Muscle of arm (tissue), 12 donors: ENCODE measurements around the gene STEEP1. TPM values are rescaled to one million over a fixed set of nuclear protein-coding genes. Genes with fewer than 3 reads are reported as not detected.

Experiments used
- DNase-seq: peaks from one replicate; pipeline ENCODE4 v3.0.0-alpha.2; 2013
- polyA plus RNA-seq, 12 donors: library from polyadenylated mRNA; unstranded; fragments of 120-200 nt; gene quantifications; one replicate each; pipeline ENCODE4 v1.2.1, GENCODE V29; 2013; ENCODE audit not compliant: insufficient read length in 12 of 12

The STEEP1 gene
- polyA plus RNA-seq, 12 donors: 7.1 to 22.5 (median 17.8) TPM; not detected in 1

DNA sequence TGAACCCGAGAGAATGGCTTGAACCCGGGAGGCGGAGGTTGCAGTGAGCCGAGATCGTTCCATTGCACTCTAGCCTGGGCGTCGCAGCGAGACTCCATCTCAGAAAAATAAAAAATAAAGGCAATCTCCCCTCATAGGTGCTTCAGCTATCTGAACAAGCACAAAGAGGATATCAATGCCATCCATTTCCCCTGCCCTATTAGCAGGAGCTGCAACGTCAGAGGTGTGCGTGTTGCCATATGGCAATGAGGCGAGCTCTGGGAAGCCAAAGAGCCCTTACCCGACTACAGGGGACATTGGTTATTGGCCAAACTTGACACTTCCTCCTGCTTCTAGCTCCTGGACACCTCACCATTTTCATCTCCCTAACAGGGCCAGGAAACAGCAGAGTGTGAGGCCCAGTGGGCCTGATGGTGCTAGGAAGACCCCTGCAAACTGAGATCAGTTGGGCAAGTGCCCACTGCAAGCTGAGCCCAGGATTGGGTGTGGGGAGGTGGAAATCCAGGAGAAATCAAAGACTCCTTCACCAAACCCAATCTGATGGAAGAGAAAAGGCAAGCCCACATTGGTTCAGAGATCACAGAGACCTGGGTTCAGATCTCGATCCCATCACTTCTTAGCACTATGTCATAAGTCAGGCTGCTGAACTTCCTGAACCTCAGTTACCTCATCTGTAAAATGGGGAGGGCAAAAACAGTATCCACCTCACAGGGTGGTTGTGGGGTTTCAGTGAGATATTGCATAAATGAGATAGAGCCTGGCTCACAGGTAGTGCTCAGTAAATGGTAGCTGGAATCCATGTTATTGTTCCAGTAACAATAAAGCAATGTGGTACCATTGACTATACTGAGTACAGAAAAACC is 75.8 kb downstream of the STEEP1 start:
- no peak for DNase-seq

DNA sequence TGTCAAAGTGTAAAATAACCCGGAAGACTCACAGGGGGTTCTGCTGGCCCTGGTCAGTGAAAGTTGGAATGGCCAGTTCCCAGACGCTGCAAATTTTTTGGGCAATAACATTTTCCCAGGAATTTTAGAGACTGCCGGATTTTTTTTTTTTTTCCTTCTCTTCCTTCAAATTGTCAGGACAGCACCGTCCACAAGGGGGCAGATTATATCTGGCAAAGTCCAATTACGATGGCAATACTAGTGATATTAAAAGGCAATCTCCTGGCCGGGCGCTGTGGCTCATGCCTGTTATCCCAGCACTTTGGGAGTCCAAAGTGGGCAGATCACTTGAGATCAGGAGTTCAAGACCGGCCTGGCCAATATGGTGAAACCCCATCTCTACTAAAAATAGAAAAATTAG is 76.5 kb downstream of the STEEP1 start:
- DNase-seq: no peak

Other genes starting within 250 kb of the STEEP1 start
- gene SLC25A43, start 166.1 kb downstream of the STEEP1 start, polyA plus RNA-seq: 10 to 100 TPM in 1 of 12 donors, 1 to 10 TPM in 10, not detected in 1; 4.2 to 12.8 (median 8.1) TPM
- 100 to 1,000 TPM in 11 of 12 donors, not detected in 1; 120 to 193 (median 153) TPM for gene SLC25A5, start 97.0 kb downstream of the STEEP1 start, polyA plus RNA-seq
- 10 to 100 TPM in 11 of 12 donors, not detected in 1; 55.7 to 98.6 (median 69.7) TPM for gene UBE2A, start 9.2 kb upstream of the STEEP1 start, polyA plus RNA-seq
- 10 to 100 TPM in 1 of 12 donors, 1 to 10 TPM in 10, not detected in 1; 5.4 to 10.1 (median 7.4) TPM for gene NKRF, start 41.0 kb upstream of the STEEP1 start, polyA plus RNA-seq
- gene SEPTIN6, start 127.8 kb upstream of the STEEP1 start, polyA plus RNA-seq: 10 to 100 TPM in 11 of 12 donors, not detected in 1; 22.0 to 54.1 (median 35.0) TPM
- gene SOWAHD, start 193.2 kb upstream of the STEEP1 start, polyA plus RNA-seq: under 1 TPM in 10 of 12 donors, not detected in 2; 0.20 to 0.57 (median 0.32) TPM
- 1,000 to 10,000 TPM; 1,340 to 4,447 (median 3,172) TPM for gene RPL39, start 226.2 kb upstream of the STEEP1 start, polyA plus RNA-seq